Esophagus muscularis mucosa (tissue), 4 donors: Measurements from ENCODE around the gene WDHD1. TPM values are rescaled to one million over a fixed set of nuclear protein-coding genes. Genes with fewer than 3 reads are reported as not detected.

ENCODE experiments used
- DNase-seq: peaks from one replicate; pipeline ENCODE4 v3.0.0-alpha.2; 2017; ENCODE audit errors: extremely low spot score
- H3K27ac ChIP-seq, 4 donors: fragments of 200-600 bp; sonication (generic); replicated peaks in 1 of 4; 1 replicate in 3 of 4; 2 replicates in 1 of 4; pipeline ENCODE4 v1.5.1; 2016 to 2019; ENCODE audit warnings: mild to moderate bottlenecking in 1 of 4
- H3K27me3 ChIP-seq, 4 donors: fragments of 200-600 bp; sonication (generic); one replicate each; pipeline versions ENCODE4 v1.5.1 to v1.6.0; 2016 to 2019
- H3K36me3 ChIP-seq, 4 donors: fragments of 200-600 bp; sonication (generic); one replicate each; pipeline ENCODE4 v1.5.1; 2016 to 2019
- H3K4me1 ChIP-seq, 4 donors: fragments of 200-600 bp; sonication (generic); one replicate each; pipeline ENCODE4 v1.5.1; 2016 to 2019
- H3K4me3 ChIP-seq, 4 donors: fragments of 200-600 bp; sonication (generic); 1 replicate in 2 of 4; 2 replicates in 2 of 4; pipeline ENCODE4 v1.5.1; 2016 to 2019; ENCODE audit warnings: mild to moderate bottlenecking in 4 of 4, moderate library complexity in 1 of 4
- H3K9me3 ChIP-seq, 4 donors: fragments of 200-600 bp; sonication (generic); 1 replicate in 3 of 4; 2 replicates in 1 of 4; pipeline ENCODE4 v1.5.1; 2016 to 2019
- EP300 ChIP-seq: sonication (generic); formaldehyde crosslinking; IDR thresholded peaks from one replicate; pipeline ENCODE4 v1.6.1; 2017; ENCODE audit warnings: antibody characterized with exemption
- POLR2A ChIP-seq: fragments of 450-650 bp; IDR thresholded peaks from one replicate; pipeline ENCODE4 v1.6.1; 2017; ENCODE audit warnings: antibody characterized with exemption, moderate library complexity, mild to moderate bottlenecking, low read depth
- POLR2AphosphoS5 ChIP-seq, 2 donors: sonication (generic); formaldehyde crosslinking; IDR thresholded peaks; one replicate each; pipeline ENCODE4 v1.6.1; 2017; ENCODE audit warnings: antibody characterized with exemption in 2 of 2
- WGBS: methylation state at CpG from one replicate; pipeline ENCODE4 v1.1.5; 2018; 5-methylcytosine and 5-hydroxymethylcytosine counted together
- intact Hi-C: fragments of 100-400 bp; cut with DNase I; formaldehyde crosslinking; loops from one replicate; pipeline ENCODE4 v1.15.1; 2023
- total RNA-seq, 4 donors: library from RNA; depleted of rRNA; stranded (reverse); fragments of >200 nt; gene quantifications; one replicate each; pipeline versions ENCODE4 v1.1.0 to v1.2.1, GENCODE V29; 2016
- TF ChIP-seq, protein P1 (sequence below), 3 experiments: fragments of 200-600 bp in 2 of 3; fragments of 450-650 bp in 1 of 3; sonication (generic) in 2 of 3; IDR thresholded peaks; one replicate each; pipeline ENCODE4 v1.5.1; 2017 to 2019; ENCODE audit warnings: antibody characterized with exemption in 3 of 3, mild to moderate bottlenecking in 2 of 3, moderate library complexity in 1 of 3

WDHD1 gene
- total RNA-seq, 4 donors from 2014 or later = 1.1 to 4.2 (median 1.4) TPM

DNA sequence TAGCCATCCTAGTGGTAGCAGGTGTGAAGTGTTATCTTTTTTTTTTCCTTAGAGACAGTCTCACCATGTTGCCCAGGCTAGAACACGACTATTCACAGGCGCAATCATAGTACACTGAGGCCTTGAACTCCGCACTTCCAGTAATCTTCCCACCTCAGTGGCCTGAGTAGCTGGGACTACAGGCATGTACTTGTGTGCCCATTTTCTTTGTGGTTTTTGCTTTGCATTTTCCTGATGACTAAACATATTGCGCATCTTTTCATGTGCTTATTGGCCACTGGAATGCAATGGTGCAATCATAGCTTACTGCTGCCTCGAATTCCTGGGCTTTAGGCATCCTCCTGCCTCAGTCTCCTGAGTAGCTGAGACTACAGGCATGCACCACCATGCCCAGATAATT lies 90.9 kb downstream of the WDHD1 start:
- Histone ChIP-seq H3K4me1 (no peaks in the 10 kb centered on the region), H3K9me3 (no peaks in the 10 kb centered on the region), H3K4me3 (no peak overlapping the region), H3K27me3 (no peaks in the 10 kb centered on the region), H3K27ac (no peak overlapping the region), H3K36me3 (no peaks in the 10 kb centered on the region)
- 98% methylated on average over 5 of the region's 5 CpGs for WGBS
- TF ChIP-seq, protein P1, sequence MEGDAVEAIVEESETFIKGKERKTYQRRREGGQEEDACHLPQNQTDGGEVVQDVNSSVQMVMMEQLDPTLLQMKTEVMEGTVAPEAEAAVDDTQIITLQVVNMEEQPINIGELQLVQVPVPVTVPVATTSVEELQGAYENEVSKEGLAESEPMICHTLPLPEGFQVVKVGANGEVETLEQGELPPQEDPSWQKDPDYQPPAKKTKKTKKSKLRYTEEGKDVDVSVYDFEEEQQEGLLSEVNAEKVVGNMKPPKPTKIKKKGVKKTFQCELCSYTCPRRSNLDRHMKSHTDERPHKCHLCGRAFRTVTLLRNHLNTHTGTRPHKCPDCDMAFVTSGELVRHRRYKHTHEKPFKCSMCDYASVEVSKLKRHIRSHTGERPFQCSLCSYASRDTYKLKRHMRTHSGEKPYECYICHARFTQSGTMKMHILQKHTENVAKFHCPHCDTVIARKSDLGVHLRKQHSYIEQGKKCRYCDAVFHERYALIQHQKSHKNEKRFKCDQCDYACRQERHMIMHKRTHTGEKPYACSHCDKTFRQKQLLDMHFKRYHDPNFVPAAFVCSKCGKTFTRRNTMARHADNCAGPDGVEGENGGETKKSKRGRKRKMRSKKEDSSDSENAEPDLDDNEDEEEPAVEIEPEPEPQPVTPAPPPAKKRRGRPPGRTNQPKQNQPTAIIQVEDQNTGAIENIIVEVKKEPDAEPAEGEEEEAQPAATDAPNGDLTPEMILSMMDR (IDR thresholded peaks at IDR 0.05) = no peak
- TF ChIP-seq POLR2AphosphoS5 (IDR thresholded peaks at IDR 0.05) (no peak), EP300 (no peak), POLR2A (no peak)
- no peak for DNase-seq
- intact Hi-C loops = no loop called here

DNA sequence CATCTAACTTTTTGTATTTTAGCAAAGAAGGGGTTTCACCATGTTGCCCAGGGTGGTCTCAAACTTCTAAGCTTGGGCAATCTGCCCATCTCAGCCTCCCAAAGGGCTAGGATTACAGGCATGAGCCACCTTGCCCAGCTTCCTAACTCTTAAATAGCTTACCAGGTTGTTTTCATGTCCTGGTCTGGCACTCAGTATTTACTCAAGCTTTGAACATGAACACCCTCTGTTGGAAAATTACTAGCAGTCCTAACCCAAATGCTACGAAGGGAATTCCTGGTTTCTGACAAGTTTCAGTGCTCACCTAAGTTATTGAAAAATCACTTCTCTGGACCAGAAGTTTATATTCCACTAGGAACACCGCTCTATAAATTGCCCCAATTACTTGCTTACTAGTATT lies 91.8 kb downstream of the WDHD1 start:
- H3K4me1 ChIP-seq = no peaks in the 10 kb centered on the region
- no peak overlapping the region for H3K27ac ChIP-seq
- intact Hi-C loops = no loop called here
- no peaks in the 10 kb centered on the region for H3K36me3 ChIP-seq
- no peaks in the 10 kb centered on the region for H3K9me3 ChIP-seq
- TF ChIP-seq EP300 = no peak
- no peak for TF ChIP-seq POLR2A
- TF ChIP-seq, protein P1 (IDR thresholded peaks at IDR 0.05) = no peak
- TF ChIP-seq POLR2AphosphoS5 (IDR thresholded peaks at IDR 0.05) = no peak
- H3K4me3 ChIP-seq = no peak overlapping the region
- no peak for DNase-seq
- no peaks in the 10 kb centered on the region for H3K27me3 ChIP-seq
- WGBS = 50% methylated on average over 2 of the region's 2 CpGs

- WGBS = 93% methylated on average over 1 of the region's 1 CpG
- Histone ChIP-seq H3K4me3 (no peak overlapping the region), H3K4me1 (no peaks in the 10 kb centered on the region), H3K27me3 (no peaks in the 10 kb centered on the region), H3K27ac (no peak overlapping the region), H3K36me3 (no peaks in the 10 kb centered on the region), H3K9me3 (no peaks in the 10 kb centered on the region)
- intact Hi-C loops = no loop called here
- no peak for DNase-seq
- TF ChIP-seq POLR2AphosphoS5 (IDR thresholded peaks at IDR 0.05) (no peak), EP300 (no peak), POLR2A (no peak)
- TF ChIP-seq, protein P1 (IDR thresholded peaks at IDR 0.05) = no peak
Measured at GRCh38 chr14:54933006-54933405, 93.9 kb downstream of the WDHD1 start.

GRCh38 chr14:54931598-54932340 lies 95.1 kb downstream of the WDHD1 start:
- Histone ChIP-seq H3K27me3 (no peaks in the 10 kb centered on the region), H3K27ac (no peak overlapping the region), H3K36me3 (no peaks in the 10 kb centered on the region), H3K4me1 (no peaks in the 10 kb centered on the region), H3K9me3 (no peaks in the 10 kb centered on the region), H3K4me3 (no peak overlapping the region)
- TF ChIP-seq POLR2AphosphoS5 (IDR thresholded peaks at IDR 0.05) = no peak
- no peak for TF ChIP-seq EP300
- TF ChIP-seq, protein P1 (IDR thresholded peaks at IDR 0.05) = no peak
- TF ChIP-seq POLR2A = no peak
- WGBS = 96% methylated on average over 3 of the region's 3 CpGs
- intact Hi-C loops = no loop called here
- no peak for DNase-seq

- H3K9me3 ChIP-seq = no peaks in the 10 kb centered on the region
- 97% methylated on average over 1 of the region's 1 CpG for WGBS
- intact Hi-C loops = no loop called here
- DNase-seq = no peak
- no peaks in the 10 kb centered on the region for H3K36me3 ChIP-seq
- TF ChIP-seq POLR2A (no peak), POLR2AphosphoS5 (IDR thresholded peaks at IDR 0.05) (no peak), EP300 (no peak)
- TF ChIP-seq, protein P1 (IDR thresholded peaks at IDR 0.05) = no peak
- H3K4me3 ChIP-seq = no peak overlapping the region
- H3K4me1 ChIP-seq = no peaks in the 10 kb centered on the region
- no peak overlapping the region for H3K27ac ChIP-seq
- no peaks in the 10 kb centered on the region for H3K27me3 ChIP-seq
Measured at GRCh38 chr14:54931101-54931500, 95.8 kb downstream of the WDHD1 start.
